Mucosa of gallbladder (tissue), 1 donor: ENCODE data around the gene PTGS2. TPM values are rescaled to one million over a fixed set of nuclear protein-coding genes. Genes with fewer than 3 reads are reported as not detected.
"Not testable (repeated sequence)": the region's sequence is repeated elsewhere in the genome, so short reads cannot be mapped to it uniquely, and the experiment has no call there.

Source experiments
- DNase-seq: peaks from one replicate; pipeline ENCODE4 v3.0.0-alpha.2; 2020; ENCODE audit warnings: low spot score
- total RNA-seq: library from RNA; stranded (reverse); gene quantifications from one replicate; pipeline ENCODE4 v1.2.1, GENCODE V29; 2021
- donor health status: DM: no; HTN: no; CAD: no.

PTGS2 gene
- total RNA-seq, 1 donor from 2014 or later, result 10.0 TPM

DNA sequence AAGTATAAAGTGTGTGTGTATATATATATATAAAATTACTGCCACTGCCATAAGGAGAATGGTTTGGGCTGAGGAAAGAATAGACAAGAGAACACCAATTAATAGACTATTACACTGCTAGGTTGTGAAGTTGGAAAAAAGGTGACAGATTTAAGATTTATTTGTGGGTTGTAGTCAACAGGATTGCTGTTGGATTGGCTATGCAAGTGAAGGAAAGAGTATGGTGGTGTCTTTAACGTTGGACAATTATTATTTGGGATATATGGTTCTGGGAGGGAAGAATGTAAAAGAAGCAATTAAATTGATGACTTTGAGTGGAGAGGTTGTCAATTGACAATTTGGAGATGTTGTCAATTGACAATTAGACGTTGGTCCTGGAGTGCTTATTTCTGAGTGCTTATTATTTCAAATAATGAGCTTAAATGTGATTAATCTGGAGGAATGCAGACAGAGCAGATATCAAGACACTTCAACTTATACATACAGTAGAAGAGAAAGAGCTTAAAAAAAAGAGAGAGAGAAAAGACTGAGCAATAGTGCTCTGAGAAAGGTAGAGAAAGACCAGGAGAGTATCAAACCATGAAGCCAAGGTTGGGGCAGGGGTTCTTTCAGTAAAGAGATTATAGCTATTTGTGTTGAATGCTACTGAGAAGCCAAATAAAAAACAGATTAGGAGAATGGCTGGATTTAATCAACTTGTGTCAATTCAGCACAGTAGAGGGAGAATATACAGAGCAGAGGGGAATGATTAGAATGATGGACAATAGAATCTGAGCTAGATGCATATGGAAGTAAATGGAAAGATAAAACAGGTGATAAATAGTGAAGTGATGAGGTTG lies 9.7 kb downstream of the PTGS2 start:
- DNase-seq, result no peak

- DNase-seq, result not testable (repeated sequence)
Observed at GRCh38 chr1:186669784-186670183, 10.4 kb downstream of the PTGS2 start.

DNA sequence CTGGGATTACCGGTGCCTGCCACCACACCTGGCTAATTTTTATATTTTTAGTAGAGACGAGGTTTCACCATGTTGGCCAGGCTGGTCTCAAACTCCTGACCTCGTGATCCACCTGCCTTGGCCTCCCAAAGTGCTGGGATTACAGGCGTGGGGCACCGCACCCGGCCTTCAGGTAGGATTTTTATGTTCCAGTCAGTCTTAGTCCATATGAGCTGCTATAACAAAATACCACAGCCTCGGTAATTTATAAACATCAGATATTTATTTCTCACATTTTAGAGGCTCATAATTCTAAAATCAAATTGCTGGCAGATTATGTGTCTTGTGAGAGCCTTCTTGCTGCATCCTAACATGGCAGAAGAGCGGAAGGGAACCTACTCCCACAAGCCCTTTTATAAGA lies 16.0 kb downstream of the PTGS2 start:
- DNase-seq, result not testable (repeated sequence)

DNA sequence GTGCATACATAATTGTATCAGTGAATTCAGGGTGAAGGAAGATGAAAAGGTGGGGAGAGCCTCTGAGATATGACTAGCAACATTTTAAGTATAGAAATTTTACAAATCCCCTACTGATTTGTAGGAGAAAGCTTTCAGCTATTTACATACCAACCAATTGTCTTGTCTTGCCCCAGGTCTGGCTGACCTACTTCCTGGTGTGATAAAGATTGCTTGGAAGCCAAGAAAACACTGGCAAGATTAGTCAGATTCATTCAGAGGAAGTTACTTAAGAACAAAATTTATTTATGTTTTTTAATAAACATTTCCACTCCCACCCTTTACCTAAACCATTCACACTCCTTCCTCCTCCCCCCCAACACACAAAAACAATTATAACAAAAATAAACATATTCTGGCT lies 17.5 kb downstream of the PTGS2 start:
- DNase-seq, result no peak

- DNase-seq, result no peak
Observed at GRCh38 chr1:186659890-186660341, 20.3 kb downstream of the PTGS2 start.

DNA sequence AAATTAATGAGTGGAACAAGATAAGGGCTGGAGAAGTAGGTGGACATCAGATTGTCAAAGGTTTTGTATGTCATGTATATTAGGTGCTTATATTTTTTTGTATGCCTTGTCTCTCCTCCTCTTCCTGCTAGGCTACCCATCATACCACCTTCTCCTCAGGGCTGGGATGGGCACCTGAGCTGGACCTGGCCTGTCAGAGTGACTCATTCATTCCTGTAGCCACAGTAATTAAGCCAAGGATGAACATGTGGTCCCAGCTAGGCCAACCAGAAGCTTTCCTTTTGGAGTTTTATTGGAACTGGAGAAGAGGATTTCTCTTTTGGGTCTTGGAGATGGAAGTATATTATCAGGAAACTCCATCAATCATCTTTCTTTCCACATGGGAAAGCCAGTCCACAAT lies 21.2 kb downstream of the PTGS2 start:
- DNase-seq, result no peak

DNA sequence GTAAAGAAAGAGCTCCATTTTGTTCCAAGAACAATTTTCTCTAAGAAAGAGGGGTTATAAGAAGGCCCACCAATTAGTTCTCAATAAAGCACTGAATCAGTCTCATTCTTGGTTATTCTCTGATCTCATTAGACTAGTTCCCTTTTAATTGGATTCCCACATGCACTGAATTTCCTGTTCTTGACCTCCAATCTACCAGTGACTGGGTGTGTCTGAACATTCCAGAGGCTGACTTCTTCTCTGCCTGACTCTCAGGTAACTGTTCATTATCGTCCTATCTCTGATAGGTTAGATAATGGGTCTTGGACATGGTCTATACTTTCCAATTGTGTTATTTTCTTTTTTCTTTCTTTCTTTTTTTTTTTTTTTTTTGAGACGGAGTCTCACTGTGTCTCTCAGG lies 22.7 kb downstream of the PTGS2 start:
- no peak for DNase-seq

DNA sequence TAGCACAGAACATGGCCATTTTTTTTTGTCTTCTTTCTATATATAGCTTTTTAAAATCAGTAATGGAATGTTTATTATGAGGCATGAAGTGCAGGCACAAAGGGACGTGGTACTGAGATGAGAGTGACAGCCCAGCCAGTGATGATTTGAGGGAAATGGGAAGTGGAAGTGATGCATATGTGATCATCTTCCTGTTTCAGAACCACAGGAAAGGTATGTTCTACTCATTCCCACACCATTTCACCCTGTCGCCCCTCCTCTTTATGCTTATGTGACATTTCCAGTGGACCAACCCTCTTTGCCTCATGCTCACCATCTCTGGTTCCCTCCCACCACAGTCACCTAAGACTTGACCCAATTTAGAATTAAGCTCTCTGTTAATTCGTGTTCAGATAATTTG lies 24.3 kb downstream of the PTGS2 start:
- DNase-seq, result no peak

GRCh38 chr1:186654741-186655140 lies 25.5 kb downstream of the PTGS2 start:
- DNase-seq, result no peak

DNA sequence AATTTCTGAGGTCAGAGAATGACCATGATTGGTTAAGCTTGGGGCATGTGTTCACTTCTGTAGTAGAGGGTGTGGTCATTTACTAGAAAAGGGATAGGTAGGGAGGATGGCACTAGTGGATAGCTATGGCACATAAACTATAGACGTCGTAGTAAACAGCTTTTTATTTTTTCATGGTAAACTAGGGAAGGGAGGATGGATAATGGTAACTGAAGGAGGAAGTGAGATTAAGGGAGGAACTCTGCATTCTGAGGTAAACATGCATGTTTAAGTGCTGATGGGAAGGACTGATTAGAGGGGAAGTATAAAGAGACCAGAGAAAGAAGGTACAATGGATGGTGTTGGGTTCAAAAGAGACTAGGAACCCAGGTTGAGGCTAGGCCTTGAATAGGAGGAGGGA lies 26.9 kb downstream of the PTGS2 start:
- no peak for DNase-seq

GRCh38 chr1:186648613-186649012 lies 31.6 kb downstream of the PTGS2 start:
- no peak for DNase-seq

DNA sequence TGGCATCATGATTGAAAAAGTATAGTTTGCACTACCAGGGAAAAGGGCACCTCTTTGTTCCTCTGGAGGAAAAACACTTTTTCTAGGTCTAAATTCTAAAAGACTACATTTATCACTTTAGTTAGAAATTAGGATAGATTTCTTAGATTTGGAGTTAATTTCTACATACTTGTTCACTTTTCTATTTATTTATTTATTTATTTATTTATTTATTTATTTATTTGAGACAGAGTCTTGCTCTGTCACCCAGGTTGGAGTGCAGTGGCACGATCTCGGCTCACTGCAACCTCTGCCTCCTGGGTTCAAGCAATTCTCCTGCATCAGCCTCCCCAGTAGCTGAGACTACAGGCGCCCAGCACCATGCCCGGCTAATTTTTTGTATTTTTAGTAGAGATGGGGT lies 32.2 kb downstream of the PTGS2 start:
- not testable (repeated sequence) for DNase-seq

- no peak for DNase-seq
Observed at GRCh38 chr1:186643614-186644013, 36.6 kb downstream of the PTGS2 start.

GRCh38 chr1:186637567-186637966 lies 42.7 kb downstream of the PTGS2 start:
- not testable (repeated sequence) for DNase-seq

GRCh38 chr1:186636786-186637185 lies 43.4 kb downstream of the PTGS2 start:
- no peak for DNase-seq

DNA sequence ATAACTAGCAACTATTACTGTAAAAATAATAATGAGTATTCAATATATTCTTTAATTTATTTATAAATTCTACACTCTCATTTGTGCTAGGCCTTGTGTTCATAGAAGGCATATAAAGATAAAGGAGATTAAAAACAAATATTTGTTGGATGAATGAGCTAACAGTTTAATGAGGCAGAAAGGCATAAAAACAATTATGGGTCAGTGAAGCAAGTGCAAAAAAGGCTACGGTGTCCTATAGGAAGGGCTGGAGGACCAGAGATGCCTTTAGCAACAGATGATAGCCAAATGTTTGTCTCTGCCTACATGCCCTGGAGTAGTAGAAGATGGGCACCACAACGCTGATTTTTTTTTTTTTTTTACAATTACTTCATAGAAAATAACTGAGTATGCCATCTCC lies 45.7 kb downstream of the PTGS2 start:
- DNase-seq, result no peak

GRCh38 chr1:186633116-186633515 lies 47.1 kb downstream of the PTGS2 start:
- no peak for DNase-seq

DNA sequence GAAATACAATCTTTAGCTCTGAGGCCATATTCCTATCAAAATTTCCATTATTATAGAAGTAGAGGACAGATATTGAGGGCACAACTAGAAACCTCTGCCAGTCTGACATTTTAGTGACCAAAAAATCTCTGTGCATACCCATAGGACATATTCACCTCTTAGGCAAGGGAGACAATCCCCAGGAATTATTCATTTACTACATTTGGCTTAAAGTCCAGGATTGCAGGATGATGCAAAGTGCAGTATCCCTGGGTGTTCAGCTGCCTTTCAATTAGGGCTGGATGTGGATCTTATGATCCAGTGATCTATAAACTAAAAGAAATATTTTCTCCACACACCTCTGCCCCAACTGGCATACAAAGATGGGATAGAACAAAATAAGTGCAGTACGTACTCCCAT lies 50.9 kb downstream of the PTGS2 start:
- no peak for DNase-seq

- no peak for DNase-seq
Observed at GRCh38 chr1:186628910-186629309, 51.3 kb downstream of the PTGS2 start.

DNA sequence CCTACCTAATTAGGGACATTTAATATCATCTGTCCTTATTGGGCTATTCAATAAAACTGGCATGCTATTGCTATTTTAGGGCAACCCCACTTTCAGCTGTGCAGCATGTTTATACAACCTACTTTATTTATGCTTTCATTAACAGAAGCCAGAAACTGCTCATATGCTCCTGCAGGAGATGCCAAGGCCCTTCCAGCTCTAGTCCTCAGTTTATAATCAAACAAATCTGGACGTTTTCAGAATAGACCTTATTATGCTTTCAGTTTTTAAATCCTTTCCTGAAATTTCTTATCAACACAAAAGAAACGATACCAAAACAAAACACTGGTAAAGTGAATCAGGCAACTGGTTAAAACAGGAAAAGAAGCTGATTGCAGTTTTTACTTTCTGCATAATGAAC lies 53.2 kb downstream of the PTGS2 start:
- no peak for DNase-seq

DNA sequence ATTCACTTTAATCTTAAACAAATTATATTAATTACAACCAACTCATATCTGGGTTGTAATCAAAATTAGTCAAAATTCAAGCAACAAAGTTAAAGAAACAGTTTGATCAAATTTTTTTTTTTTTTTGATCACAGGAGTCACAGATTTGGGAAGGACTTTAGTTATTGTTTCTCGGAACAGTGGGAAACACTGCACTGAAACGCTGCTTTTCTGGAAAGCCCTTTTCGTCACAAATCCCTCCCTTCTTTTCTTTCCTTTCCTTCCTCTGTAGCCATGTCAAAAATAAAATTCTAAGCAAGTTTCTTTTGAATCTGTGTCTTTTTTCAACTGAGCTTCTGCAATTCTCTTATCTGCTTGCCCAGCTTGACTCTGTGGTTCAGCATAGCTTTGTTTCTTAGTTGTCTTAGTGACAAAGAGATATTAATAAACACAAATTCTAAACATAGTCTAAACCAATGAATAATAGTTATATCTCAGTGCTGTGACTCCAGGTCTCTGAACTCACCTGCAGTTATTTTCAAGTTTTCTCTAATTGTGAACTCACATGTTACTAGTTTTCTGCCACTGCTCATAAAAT lies 53.8 kb downstream of the PTGS2 start:
- no peak for DNase-seq

DNA sequence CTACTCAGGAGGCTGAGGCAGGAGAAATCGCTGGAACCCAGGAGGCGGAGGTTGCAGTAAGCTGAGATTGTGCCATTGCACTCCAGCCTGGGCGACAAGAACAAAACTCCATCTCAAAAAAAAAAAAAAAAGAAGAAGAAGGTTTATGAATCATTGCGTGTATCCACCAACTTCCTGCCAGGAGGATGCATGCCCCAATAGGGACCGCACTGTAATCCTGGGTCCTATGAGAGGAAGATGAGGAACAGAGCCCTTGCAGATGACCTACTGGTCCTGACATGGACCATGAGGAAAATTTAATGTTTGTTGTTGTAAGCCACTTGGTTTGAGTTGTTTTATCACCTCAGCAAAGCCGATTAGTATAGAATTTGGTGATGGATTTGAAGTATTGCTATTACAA lies 56.7 kb downstream of the PTGS2 start:
- no peak for DNase-seq
